Natural killer cell (primary cell): ENCODE results near the gene GNAT2. TPM values are rescaled to one million over a fixed set of nuclear protein-coding genes. Genes with fewer than 3 reads are reported as not detected.

Source experiments
- ATAC-seq, 3 donors: fragments of 150-1000 bp in 2 of 3; fragments of 200-7000 bp in 1 of 3; cut with Tn5 transposase; 1 replicate in 1 of 3; 2 replicates in 2 of 3; pipeline ENCODE4 v1.10.0; 2021; ENCODE audit warnings: mild to moderate bottlenecking in 2 of 3, moderate library complexity in 2 of 3
- DNase-seq, 2 donors: peaks; one replicate each; pipeline versions ENCODE4 v3.0.0 to v3.0.0-alpha.2; 2013 to 2021; ENCODE audit warnings: mixed read lengths in 1 of 2
- H3K27ac ChIP-seq: one replicate; pipeline ENCODE4 v1.5.1; 2013; ENCODE audit warnings: mild to moderate bottlenecking, low read length
- H3K27me3 ChIP-seq: one replicate; pipeline ENCODE4 v1.6.1; 2013; ENCODE audit warnings: low read length; ENCODE audit not compliant: control insufficient read depth, insufficient read depth
- H3K36me3 ChIP-seq: one replicate; pipeline ENCODE4 v1.6.1; 2013; ENCODE audit warnings: low read length; ENCODE audit not compliant: control insufficient read depth, insufficient read depth
- H3K4me1 ChIP-seq: one replicate; pipeline ENCODE4 v1.6.1; 2013; ENCODE audit warnings: low read length; ENCODE audit not compliant: control insufficient read depth, insufficient read depth
- H3K4me3 ChIP-seq: one replicate; pipeline ENCODE4 v1.5.1; 2013; ENCODE audit warnings: low read length
- H3K9me3 ChIP-seq: one replicate; pipeline ENCODE4 v1.6.1; 2013; ENCODE audit warnings: low read length; ENCODE audit not compliant: control insufficient read depth, insufficient read depth
- H3K27ac Mint-ChIP-seq, 2 donors: one replicate each; pipeline ENCODE4 v1.8.0; 2022; ENCODE audit warnings: mild to moderate bottlenecking in 2 of 2, mixed read lengths in 2 of 2, moderate library complexity in 1 of 2
- H3K27me3 Mint-ChIP-seq, 2 donors: one replicate each; pipeline ENCODE4 v1.8.0; 2022; ENCODE audit warnings: low read depth in 2 of 2, mixed read lengths in 2 of 2
- H3K36me3 Mint-ChIP-seq: one replicate; pipeline ENCODE4 v1.8.0; 2022; ENCODE audit warnings: mixed read lengths
- H3K4me1 Mint-ChIP-seq, 2 donors: one replicate each; pipeline ENCODE4 v1.8.0; 2022; ENCODE audit warnings: mixed read lengths in 2 of 2
- H3K4me3 Mint-ChIP-seq: one replicate; pipeline ENCODE4 v1.8.0; 2022; ENCODE audit warnings: mild to moderate bottlenecking, moderate library complexity, mixed read lengths
- H3K9me3 Mint-ChIP-seq, 2 donors: one replicate each; pipeline ENCODE4 v1.8.0; 2022; ENCODE audit warnings: mixed read lengths in 2 of 2
- CTCF ChIP-seq: fragments of 200-600 bp; IDR thresholded peaks from one replicate; pipeline ENCODE4 v1.8.0; 2022; ENCODE audit warnings: antibody characterized with exemption
- WGBS: methylation state at CpG from one replicate; pipeline ENCODE4 v1.1.7; 2013; ENCODE audit warnings: missing lambda C conversion rate; ENCODE audit not compliant: insufficient coverage; 5-methylcytosine and 5-hydroxymethylcytosine counted together
- intact Hi-C: fragments of 100-400 bp; cut with micrococcal nuclease; formaldehyde crosslinking; loops from one replicate; pipeline ENCODE4 v1.14.2; 2022
- total RNA-seq, 4 donors: library from RNA; stranded (reverse); fragments of 120-200 nt in 1 of 4; gene quantifications; one replicate each; pipeline versions ENCODE4 v1.2.3 to v1.2.4, GENCODE V29; 2013 to 2022

The GNAT2 gene
- total RNA-seq, 3 donors from 2014 or later (not counting 1 experiment from before 2014, with no cell fraction given): not detected

- Histone ChIP-seq H3K9me3 (no peaks in the 10 kb centered on the region), H3K27me3 (no peaks in the 10 kb centered on the region), H3K4me3 (no peak overlapping the region), H3K27ac (no peak overlapping the region), H3K4me1 (peaks cover 45% of the 10 kb centered on the region), H3K36me3 (peaks cover 43% of the 10 kb centered on the region)
- WGBS: 95% methylated on average over 16 of the region's 16 CpGs
- DNase-seq: peak in 1 of 2 donors; percentile 3
- Mint-ChIP-seq H3K4me3 (no peak overlapping the region), H3K27ac (peak overlapping the region; percentile 21 to 42), H3K27me3 (no peaks in the 10 kb centered on the region), H3K9me3 (no peaks in the 10 kb centered on the region), H3K4me1 (peaks cover 25 to 50% of the 10 kb centered on the region in 2 donors), H3K36me3 (no peaks in the 10 kb centered on the region)
- intact Hi-C loops: no loop called here
- ATAC-seq: no peak
- no peak for TF ChIP-seq CTCF
These were observed 5.8 kb upstream of the GNAT2 start for GRCh38 chr1:109625176-109625575.

GRCh38 chr1:109624201-109625010 lies 5.0 kb upstream of the GNAT2 start:
- Histone ChIP-seq H3K27ac (peak overlapping the region; percentile 49), H3K4me3 (no peak overlapping the region), H3K4me1 (peaks cover 50% of the 10 kb centered on the region), H3K9me3 (no peaks in the 10 kb centered on the region), H3K36me3 (peaks cover 36% of the 10 kb centered on the region), H3K27me3 (no peaks in the 10 kb centered on the region)
- H3K27ac Mint-ChIP-seq: peak overlapping the region; percentile 56 to 65
- no peaks in the 10 kb centered on the region for H3K9me3 Mint-ChIP-seq
- intact Hi-C loops: no loop called here
- no peak overlapping the region for H3K4me3 Mint-ChIP-seq
- TF ChIP-seq CTCF: no peak
- ATAC-seq: no peak
- no peaks in the 10 kb centered on the region for H3K36me3 Mint-ChIP-seq
- 53% methylated on average over 17 of the region's 17 CpGs for WGBS
- H3K4me1 Mint-ChIP-seq: peaks cover 33 to 57% of the 10 kb centered on the region in 2 donors
- no peaks in the 10 kb centered on the region for H3K27me3 Mint-ChIP-seq
- peak in 1 of 2 donors; percentile 25 for DNase-seq

- Histone ChIP-seq H3K36me3 (peaks cover 29% of the 10 kb centered on the region), H3K27ac (no peak overlapping the region), H3K4me1 (peaks cover 57% of the 10 kb centered on the region), H3K9me3 (no peaks in the 10 kb centered on the region), H3K4me3 (no peak overlapping the region), H3K27me3 (no peaks in the 10 kb centered on the region)
- DNase-seq (peak in 1 of 2 donors; percentile 12), ATAC-seq (no peak)
- Mint-ChIP-seq H3K4me3 (peak overlapping the region; percentile 25), H3K27me3 (no peaks in the 10 kb centered on the region), H3K36me3 (no peaks in the 10 kb centered on the region), H3K27ac (peak overlapping the region; percentile 56 to 65), H3K9me3 (no peaks in the 10 kb centered on the region), H3K4me1 (peaks cover 39 to 65% of the 10 kb centered on the region in 2 donors)
- TF ChIP-seq CTCF: no peak
- intact Hi-C loops: no loop called here
- 58% methylated on average over 11 of the region's 11 CpGs for WGBS
These were observed 4.3 kb upstream of the GNAT2 start for GRCh38 chr1:109623601-109624161.
